OCI-LY7 (cell line): ENCODE data around the gene GLT8D2. TPM values are rescaled to one million over a fixed set of nuclear protein-coding genes. Genes with fewer than 3 reads are reported as not detected.

Experiments used
- BruUV-seq: library from RNA; stranded (reverse); fragments of 400-500 nt; replicated peaks from 2 replicates; lab custom pipeline; 2021; lab: Mats Ljungman, UMichigan
- CTCF ChIA-PET: fragments of 300-600 bp; sonication (Branson Sonifier 250); formaldehyde crosslinking; loops from one replicate; lab custom pipeline; 2022; ENCODE audit warnings: antibody characterized with exemption; ENCODE audit not compliant: unreplicated experiment; lab: Charles Lee
- POLR2A ChIA-PET: fragments of 300-600 bp; sonication (Branson Sonifier 250); formaldehyde crosslinking; loops from one replicate; lab custom pipeline; 2022; ENCODE audit warnings: antibody characterized with exemption; lab: Charles Lee
- DNase-seq: peaks from one replicate; pipeline ENCODE4 v3.0.0-alpha.2; 2015; ENCODE audit warnings: low spot score
- H2AFZ ChIP-seq: fragments of 200-600 bp; sonication (generic), shearing (Covaris generic); 2 replicates; pipeline ENCODE4 v1.6.1; 2014; ENCODE audit warnings: mild to moderate bottlenecking, antibody characterized with exemption, low read length, moderate library complexity
- H3K27ac ChIP-seq: fragments of 200-600 bp; sonication (generic); 2 replicates; pipeline ENCODE4 v1.5.1; 2014; ENCODE audit warnings: mixed run types, low read depth, mild to moderate bottlenecking, moderate library complexity, low read length, inconsistent platforms; ENCODE audit not compliant: poor library complexity, severe bottlenecking
- H3K36me3 ChIP-seq: fragments of 200-600 bp; sonication (generic); 2 replicates; pipeline ENCODE4 v1.6.1; 2014; ENCODE audit warnings: mild to moderate bottlenecking, antibody characterized with exemption, low read length, moderate library complexity, mixed read lengths; ENCODE audit not compliant: insufficient read depth
- H3K4me1 ChIP-seq: fragments of 200-600 bp; sonication (generic); 2 replicates; pipeline ENCODE4 v1.5.1; 2014; ENCODE audit warnings: mild to moderate bottlenecking, low read length; ENCODE audit not compliant: insufficient read depth, poor library complexity, severe bottlenecking
- H3K4me2 ChIP-seq: fragments of 200-600 bp; sonication (generic); 2 replicates; pipeline ENCODE4 v1.6.1; 2014; ENCODE audit warnings: mild to moderate bottlenecking, low read length
- H3K4me3 ChIP-seq: fragments of 200-600 bp; sonication (generic); 2 replicates; pipeline ENCODE4 v1.5.1; 2014; ENCODE audit warnings: mild to moderate bottlenecking, low read depth, low read length; ENCODE audit not compliant: poor library complexity, severe bottlenecking
- H3K79me2 ChIP-seq: fragments of 200-600 bp; sonication (generic); 2 replicates; pipeline ENCODE4 v1.6.1; 2016; ENCODE audit warnings: low read depth, mild to moderate bottlenecking, low read length, moderate library complexity, mixed read lengths; ENCODE audit not compliant: insufficient read depth
- H3K9me2 ChIP-seq: fragments of 200-600 bp; sonication (generic); 2 replicates; pipeline ENCODE4 v1.6.1; 2016; ENCODE audit warnings: mild to moderate bottlenecking, low read length, mixed read lengths; ENCODE audit not compliant: insufficient read depth
- H3K9me3 ChIP-seq: fragments of 200-600 bp; sonication (generic); 2 replicates; pipeline ENCODE4 v1.6.1; 2014; ENCODE audit warnings: mild to moderate bottlenecking, mixed run types, low read length, mixed read lengths
- H4K20me1 ChIP-seq: fragments of 200-600 bp; sonication (generic); 2 replicates; pipeline ENCODE4 v1.6.1; 2014; ENCODE audit warnings: mild to moderate bottlenecking, antibody characterized with exemption, low read length, moderate library complexity, mixed read lengths; ENCODE audit not compliant: insufficient read depth
- CTCF ChIP-seq: fragments of 200-600 bp; sonication (generic); conservative IDR thresholded peaks from 2 replicates; pipeline ENCODE4 v1.5.1; 2014; ENCODE audit warnings: mild to moderate bottlenecking, antibody characterized with exemption, low read length, moderate library complexity, mixed read lengths
- EZH2phosphoT487 ChIP-seq: fragments of 200-600 bp; sonication (generic); IDR thresholded peaks from 2 replicates; pipeline ENCODE4 v1.6.1; 2018; ENCODE audit warnings: low read depth, borderline replicate concordance, mild to moderate bottlenecking, mixed run types, antibody characterized with exemption, low read length, moderate library complexity, mixed read lengths
- intact Hi-C: fragments of 100-400 bp; cut with micrococcal nuclease; formaldehyde crosslinking; loops from one replicate; pipeline ENCODE4 v1.10.0; 2022; ENCODE audit not compliant: unreplicated experiment
- total RNA-seq, 2 experiments: library from RNA; depleted of rRNA in 1 of 2; stranded (reverse); fragments of >200 nt in 1 of 2; shearing (Covaris generic) in 1 of 2; gene quantifications; 2 replicates each; pipeline ENCODE4 v1.2.3, GENCODE V29; 2014 to 2022

GLT8D2 gene
- total RNA-seq, 2 experiments from 2014 or later, result not detected

GRCh38 chr12:103997286-103997900, 52.6 kb downstream of the GLT8D2 start:
- H3K9me2 ChIP-seq, result no peaks in the 10 kb centered on the region
- H3K27ac ChIP-seq, result no peak overlapping the region
- DNase-seq, result no peak
- H3K36me3 ChIP-seq, result no peaks in the 10 kb centered on the region
- CTCF ChIA-PET, result no interaction called here
- no peak overlapping the region for H3K4me2 ChIP-seq
- H3K79me2 ChIP-seq, result no peaks in the 10 kb centered on the region
- no peak overlapping the region for H3K4me3 ChIP-seq
- BruUV-seq, result no TSS peak
- no peaks in the 10 kb centered on the region for H4K20me1 ChIP-seq
- no peaks in the 10 kb centered on the region for H3K4me1 ChIP-seq
- intact Hi-C loops, result no loop called here
- no peaks in the 10 kb centered on the region for H3K9me3 ChIP-seq
- TF ChIP-seq CTCF (no peak), EZH2phosphoT487 (no peak)
- POLR2A ChIA-PET, result interaction anchor here (1.0 kb wide), 1 partner anchor 22 kb away, joined by 3 read pairs; no protein-coding TSS in a partner anchor
- no peak overlapping the region for H2AFZ ChIP-seq

GRCh38 chr12:103996595-103996994, 53.4 kb downstream of the GLT8D2 start:
- Histone ChIP-seq H3K9me3 (no peaks in the 10 kb centered on the region), H3K27ac (no peak overlapping the region), H2AFZ (no peak overlapping the region), H3K79me2 (no peaks in the 10 kb centered on the region), H3K4me2 (no peak overlapping the region), H3K36me3 (no peaks in the 10 kb centered on the region), H3K4me3 (no peak overlapping the region), H3K9me2 (no peaks in the 10 kb centered on the region), H3K4me1 (no peaks in the 10 kb centered on the region), H4K20me1 (no peaks in the 10 kb centered on the region)
- DNase-seq, result no peak
- TF ChIP-seq CTCF, result no peak
- no peak for TF ChIP-seq EZH2phosphoT487
- POLR2A ChIA-PET, result no interaction called here
- intact Hi-C loops, result no loop called here
- no TSS peak for BruUV-seq
- CTCF ChIA-PET, result no interaction called here

- no peaks in the 10 kb centered on the region for H4K20me1 ChIP-seq
- CTCF ChIA-PET, result no interaction called here
- no peak for DNase-seq
- POLR2A ChIA-PET, result no interaction called here
- no peak overlapping the region for H3K4me2 ChIP-seq
- H2AFZ ChIP-seq, result no peak overlapping the region
- no peaks in the 10 kb centered on the region for H3K9me2 ChIP-seq
- peaks cover 18% of the 10 kb centered on the region for H3K36me3 ChIP-seq
- no peak overlapping the region for H3K27ac ChIP-seq
- H3K4me1 ChIP-seq, result no peaks in the 10 kb centered on the region
- TF ChIP-seq CTCF (no peak), EZH2phosphoT487 (no peak)
- no peak overlapping the region for H3K4me3 ChIP-seq
- H3K9me3 ChIP-seq, result no peaks in the 10 kb centered on the region
- no TSS peak for BruUV-seq
- intact Hi-C loops, result no loop called here
- no peaks in the 10 kb centered on the region for H3K79me2 ChIP-seq
These were observed 55.8 kb downstream of the GLT8D2 start for GRCh38 chr12:103994235-103994634.
